Loucy (cell line): Measurements from ENCODE around the gene GALNT10.

Experiments used
- H2AFZ ChIP-seq: fragments of 200-600 bp; sonication (generic); 2 replicates; pipeline ENCODE4 v1.6.0; 2016; ENCODE audit warnings: antibody characterized with exemption, mild to moderate bottlenecking, low read length, moderate library complexity
- H3F3A ChIP-seq: fragments of 200-600 bp; 2 replicates; pipeline ENCODE4 v1.6.0; 2016; ENCODE audit warnings: antibody characterized with exemption, low read depth, mild to moderate bottlenecking
- H3K27me3 ChIP-seq: fragments of 200-600 bp; sonication (generic); 2 replicates; pipeline ENCODE4 v1.6.1; 2014; ENCODE audit warnings: low read length, mild to moderate bottlenecking; ENCODE audit not compliant: insufficient read depth, poor library complexity, severe bottlenecking
- H3K36me3 ChIP-seq: fragments of 200-600 bp; sonication (generic); 2 replicates; pipeline ENCODE4 v1.6.1; 2016; ENCODE audit warnings: low read length; ENCODE audit not compliant: insufficient read depth
- H3K4me1 ChIP-seq: fragments of 200-600 bp; sonication (generic); 2 replicates; pipeline ENCODE4 v1.5.1; 2014; ENCODE audit warnings: low read length, mild to moderate bottlenecking; ENCODE audit not compliant: insufficient read depth, poor library complexity, severe bottlenecking
- H3K4me2 ChIP-seq: fragments of 200-600 bp; sonication (generic); 2 replicates; pipeline ENCODE4 v1.6.0; 2014; ENCODE audit warnings: antibody characterized with exemption, low read length, low read depth, mild to moderate bottlenecking; ENCODE audit not compliant: poor library complexity, severe bottlenecking
- H3K4me3 ChIP-seq: fragments of 200-600 bp; sonication (generic); 2 replicates; pipeline ENCODE4 v1.5.1; 2014; ENCODE audit warnings: low read length, mild to moderate bottlenecking, mixed read lengths; ENCODE audit not compliant: poor library complexity, severe bottlenecking
- H3K79me2 ChIP-seq: fragments of 200-600 bp; sonication (generic); 2 replicates; pipeline ENCODE4 v1.6.1; 2014; ENCODE audit warnings: low read length; ENCODE audit not compliant: insufficient read depth
- H3K9ac ChIP-seq: fragments of 200-600 bp; sonication (generic); 2 replicates; pipeline ENCODE4 v1.6.0; 2014; ENCODE audit warnings: mild to moderate bottlenecking, low read depth, low read length, moderate library complexity; ENCODE audit not compliant: poor library complexity, severe bottlenecking
- H3K9me2 ChIP-seq: fragments of 200-600 bp; sonication (generic); replicated peaks from 2 replicates; pipeline ENCODE4 v1.6.1; 2016; ENCODE audit warnings: low read depth, low read length, mixed read lengths
- H3K9me3 ChIP-seq: fragments of 200-600 bp; sonication (generic); 2 replicates; pipeline ENCODE4 v1.6.1; 2014; ENCODE audit warnings: mild to moderate bottlenecking, antibody characterized with exemption, low read length, low read depth; ENCODE audit not compliant: insufficient read depth
- H4K20me1 ChIP-seq: fragments of 200-600 bp; sonication (generic); 2 replicates; pipeline ENCODE4 v1.6.0; 2014; ENCODE audit warnings: antibody characterized with exemption, low read length, mild to moderate bottlenecking; ENCODE audit not compliant: insufficient read depth, poor library complexity, severe bottlenecking
- EZH2phosphoT487 ChIP-seq: fragments of 200-600 bp; IDR thresholded peaks from 2 replicates; pipeline ENCODE4 v1.6.1; 2018; ENCODE audit warnings: antibody characterized with exemption, mild to moderate bottlenecking, moderate library complexity, borderline replicate concordance
- TF ChIP-seq, protein P1 (sequence below): fragments of 200-600 bp; sonication (generic); conservative IDR thresholded peaks from 2 replicates; pipeline ENCODE4 v1.5.1; 2014; ENCODE audit warnings: mild to moderate bottlenecking, antibody characterized with exemption, low read length

GALNT10 gene

GRCh38 chr5:154329062-154329461, 138.5 kb downstream of the GALNT10 start:
- no peak overlapping the region for H3K9ac ChIP-seq
- no peak overlapping the region for H3K4me3 ChIP-seq
- no peaks in the 10 kb centered on the region for H3K79me2 ChIP-seq
- H3K9me2 ChIP-seq, result no peaks in the 10 kb centered on the region
- TF ChIP-seq, protein P1, sequence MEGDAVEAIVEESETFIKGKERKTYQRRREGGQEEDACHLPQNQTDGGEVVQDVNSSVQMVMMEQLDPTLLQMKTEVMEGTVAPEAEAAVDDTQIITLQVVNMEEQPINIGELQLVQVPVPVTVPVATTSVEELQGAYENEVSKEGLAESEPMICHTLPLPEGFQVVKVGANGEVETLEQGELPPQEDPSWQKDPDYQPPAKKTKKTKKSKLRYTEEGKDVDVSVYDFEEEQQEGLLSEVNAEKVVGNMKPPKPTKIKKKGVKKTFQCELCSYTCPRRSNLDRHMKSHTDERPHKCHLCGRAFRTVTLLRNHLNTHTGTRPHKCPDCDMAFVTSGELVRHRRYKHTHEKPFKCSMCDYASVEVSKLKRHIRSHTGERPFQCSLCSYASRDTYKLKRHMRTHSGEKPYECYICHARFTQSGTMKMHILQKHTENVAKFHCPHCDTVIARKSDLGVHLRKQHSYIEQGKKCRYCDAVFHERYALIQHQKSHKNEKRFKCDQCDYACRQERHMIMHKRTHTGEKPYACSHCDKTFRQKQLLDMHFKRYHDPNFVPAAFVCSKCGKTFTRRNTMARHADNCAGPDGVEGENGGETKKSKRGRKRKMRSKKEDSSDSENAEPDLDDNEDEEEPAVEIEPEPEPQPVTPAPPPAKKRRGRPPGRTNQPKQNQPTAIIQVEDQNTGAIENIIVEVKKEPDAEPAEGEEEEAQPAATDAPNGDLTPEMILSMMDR, result no peak
- no peak for TF ChIP-seq EZH2phosphoT487
- H3K27me3 ChIP-seq, result no peaks in the 10 kb centered on the region
- H3F3A ChIP-seq, result no peaks in the 10 kb centered on the region
- H3K36me3 ChIP-seq, result peaks cover 5% of the 10 kb centered on the region; the same call in 1 of the 2 replicates
- no peaks in the 10 kb centered on the region for H3K9me3 ChIP-seq
- no peak overlapping the region for H2AFZ ChIP-seq
- no peak overlapping the region for H3K4me2 ChIP-seq
- no peaks in the 10 kb centered on the region for H3K4me1 ChIP-seq
- no peaks in the 10 kb centered on the region for H4K20me1 ChIP-seq

- Histone ChIP-seq H3K4me2 (no peak overlapping the region), H3K9me3 (no peaks in the 10 kb centered on the region), H3K9me2 (no peaks in the 10 kb centered on the region), H3F3A (no peaks in the 10 kb centered on the region), H3K4me1 (no peaks in the 10 kb centered on the region), H3K9ac (no peak overlapping the region), H3K4me3 (no peak overlapping the region), H3K27me3 (no peaks in the 10 kb centered on the region), H3K36me3 (peaks cover 5% of the 10 kb centered on the region; the same call in 1 of the 2 replicates), H3K79me2 (no peaks in the 10 kb centered on the region), H2AFZ (no peak overlapping the region), H4K20me1 (no peaks in the 10 kb centered on the region)
- TF ChIP-seq, protein P1, result no peak
- no peak for TF ChIP-seq EZH2phosphoT487
These were observed 139.0 kb downstream of the GALNT10 start for GRCh38 chr5:154329519-154330040.

- Histone ChIP-seq H3K9me3 (no peaks in the 10 kb centered on the region), H4K20me1 (no peaks in the 10 kb centered on the region), H2AFZ (no peak overlapping the region), H3K36me3 (peaks cover 5% of the 10 kb centered on the region; the same call in 1 of the 2 replicates), H3K9ac (no peak overlapping the region), H3K4me3 (no peak overlapping the region), H3K4me1 (no peaks in the 10 kb centered on the region), H3K4me2 (no peak overlapping the region), H3K27me3 (no peaks in the 10 kb centered on the region), H3K9me2 (no peaks in the 10 kb centered on the region), H3K79me2 (no peaks in the 10 kb centered on the region), H3F3A (no peaks in the 10 kb centered on the region)
- TF ChIP-seq EZH2phosphoT487, result no peak
- TF ChIP-seq, protein P1, result no peak
These were observed 139.6 kb downstream of the GALNT10 start for GRCh38 chr5:154330097-154330667.
